Epidermal melanocyte (primary cell): ENCODE measurements around the gene SERPIND1.
A peak's percentile ranks its signal among the peaks of the same experiment; 100 is the strongest.
"Not testable (repeated sequence)": the region's sequence is repeated elsewhere in the genome, so short reads cannot be mapped to it uniquely, and the experiment has no call there.

ENCODE experiments used
- DNase-seq: peaks from one replicate; pipeline ENCODE4 v3.0.0; 2011; ENCODE audit warnings: low spot score; ENCODE audit not compliant: insufficient read length

The SERPIND1 gene

GRCh38 chr22:20746431-20747189 lies 27.3 kb upstream of the SERPIND1 start:
- no peak for DNase-seq

GRCh38 chr22:20747223-20747622 lies 26.7 kb upstream of the SERPIND1 start:
- no peak for DNase-seq

- no peak for DNase-seq
Measured at GRCh38 chr22:20748082-20748481, 25.8 kb upstream of the SERPIND1 start.

- DNase-seq, result no peak
Measured at GRCh38 chr22:20748731-20749428, 25.0 kb upstream of the SERPIND1 start.

- no peak for DNase-seq
Measured at GRCh38 chr22:20749453-20749852, 24.5 kb upstream of the SERPIND1 start.

GRCh38 chr22:20750461-20751184 lies 23.3 kb upstream of the SERPIND1 start:
- DNase-seq, result peak; percentile 63

GRCh38 chr22:20751185-20751851 lies 22.6 kb upstream of the SERPIND1 start:
- no peak for DNase-seq

- DNase-seq, result no peak
Measured at GRCh38 chr22:20752104-20752741, 21.7 kb upstream of the SERPIND1 start.

GRCh38 chr22:20752873-20753272 lies 21.0 kb upstream of the SERPIND1 start:
- DNase-seq, result no peak

- DNase-seq, result no peak
Measured at GRCh38 chr22:20756846-20757245, 17.1 kb upstream of the SERPIND1 start.

GRCh38 chr22:20758688-20759087 lies 15.2 kb upstream of the SERPIND1 start:
- DNase-seq, result no peak

GRCh38 chr22:20760084-20760483 lies 13.8 kb upstream of the SERPIND1 start:
- DNase-seq, result no peak

GRCh38 chr22:20761536-20761935 lies 12.4 kb upstream of the SERPIND1 start:
- no peak for DNase-seq

GRCh38 chr22:20762233-20762796 lies 11.6 kb upstream of the SERPIND1 start:
- DNase-seq, result no peak

GRCh38 chr22:20763630-20764470 lies 10.1 kb upstream of the SERPIND1 start:
- no peak for DNase-seq

- no peak for DNase-seq
Measured at GRCh38 chr22:20764471-20764720, 9.5 kb upstream of the SERPIND1 start.

GRCh38 chr22:20764729-20765128 lies 9.2 kb upstream of the SERPIND1 start:
- no peak for DNase-seq

- no peak for DNase-seq
Measured at GRCh38 chr22:20765938-20766337, 8.0 kb upstream of the SERPIND1 start.

- DNase-seq, result no peak
Measured at GRCh38 chr22:20766530-20766929, 7.4 kb upstream of the SERPIND1 start.

GRCh38 chr22:20769496-20769826 lies 4.5 kb upstream of the SERPIND1 start:
- not testable (repeated sequence) for DNase-seq
